K562 (cell line): ENCODE measurements around the gene GET3. TPM values are rescaled to one million over a fixed set of nuclear protein-coding genes. Genes with fewer than 3 reads are reported as not detected.

Experiments
- CEBPZ ChIP-seq: fragments of 150-350 bp; IDR thresholded peaks from 2 replicates; pipeline ENCODE4 v1.6.1; 2014; ENCODE audit warnings: low read depth, mild to moderate bottlenecking, low read length, borderline replicate concordance
- DPF2 ChIP-seq: fragments of 450-650 bp; IDR thresholded peaks from 2 replicates; pipeline ENCODE4 v1.6.1; 2016
- E2F6 ChIP-seq, 2 experiments: IDR thresholded peaks; 2 replicates each; pipeline ENCODE4 v1.6.1; 2011; ENCODE audit warnings: borderline replicate concordance in 1 of 2, control low read depth in 1 of 2, low read depth in 1 of 2, low read length in 1 of 2, mild to moderate bottlenecking in 1 of 2, mixed read lengths in 1 of 2, moderate library complexity in 1 of 2; ENCODE audit not compliant: insufficient read depth in 1 of 2, insufficient read length in 1 of 2, poor library complexity in 1 of 2, severe bottlenecking in 1 of 2; ENCODE audit errors: extremely low read depth in 1 of 2
- GATA2 ChIP-seq: sonication (generic); formaldehyde crosslinking; IDR thresholded peaks from 2 replicates; pipeline ENCODE4 v1.4.0; 2020; ENCODE audit warnings: mild to moderate bottlenecking, missing genetic modification reagents
- HEY1 ChIP-seq: fragments of 250-450 bp; sonication (Bioruptor Pico); IDR thresholded peaks from 2 replicates; pipeline ENCODE4 v1.5.0; 2020; ENCODE audit warnings: mild to moderate bottlenecking, moderate library complexity, borderline replicate concordance
- MGA ChIP-seq: fragments of 450-650 bp; IDR thresholded peaks from 2 replicates; pipeline ENCODE4 v1.6.1; 2016; ENCODE audit warnings: mild to moderate bottlenecking, moderate library complexity
- RCOR1 ChIP-seq, 2 experiments: IDR thresholded peaks; 2 replicates each; pipeline ENCODE4 v1.6.1; 2012; ENCODE audit warnings: low read depth in 2 of 2, low read length in 2 of 2, borderline replicate concordance in 1 of 2, improper control_type of control experiment in 1 of 2
- SAFB ChIP-seq: fragments of 200-400 bp; formaldehyde crosslinking; IDR thresholded peaks from 2 replicates; pipeline ENCODE4 v1.6.1; 2017; ENCODE audit warnings: low read depth, low read length, borderline replicate concordance
- ZBTB2 ChIP-seq: fragments of 450-650 bp; IDR thresholded peaks from 2 replicates; pipeline ENCODE4 v1.6.1; 2016; ENCODE audit warnings: antibody characterized with exemption
- ZSCAN29 ChIP-seq: fragments of 450-650 bp; IDR thresholded peaks from 2 replicates; pipeline ENCODE4 v1.6.1; 2017
- polyA plus RNA-seq, 8 experiments: library from polyadenylated mRNA; depleted of rRNA in 4 of 8; stranded (reverse) in 5 of 8; unstranded in 3 of 8; fragments of >200 nt; fragmentation: Nextera tagmentation in 2 of 8; fragmentation: Illumina TruSeq in 1 of 8; extraction: Ambion mirVana in 2 of 8; extraction: Trizol in 1 of 8; gene quantifications; 2 replicates each; pipeline versions ENCODE4 v1.2.1 to v1.2.3, GENCODE V29; 2011 to 2014; ENCODE audit warnings: inconsistent platforms in 1 of 8, missing spikeins in 1 of 8
- total RNA-seq, 7 experiments: library from RNA; depleted of rRNA in 6 of 7; stranded (reverse); fragments of >200 nt in 6 of 7; fragmentation: Illumina TruSeq in 2 of 7; extraction: Trizol in 2 of 7; gene quantifications; 2 replicates each; pipeline versions ENCODE4 v1.2.1 to v1.2.3, GENCODE V29; 2011 to 2021; ENCODE audit warnings: low replicate concordance in 1 of 7

GET3 gene
- total and polyA plus RNA-seq, 9 of the 15 experiments (the other 6 are each of a cell fraction or from before 2014, with no cell fraction given): 8.3 to 83.5 (median 51.8) TPM

GRCh38 chr19:12695997-12696365, 41.3 kb upstream of the GET3 start (continued):
- TF ChIP-seq MGA: 0 out of 2 replicates have a peak, but pooled peaks have one; percentile 37
- no peak for TF ChIP-seq ZSCAN29
- TF ChIP-seq GATA2 (CRISPR knock-in tag): no peak
- no peak for TF ChIP-seq DPF2
- TF ChIP-seq RCOR1 (IDR thresholded peaks at IDR 0.05; ENCODE audit: borderline replicate concordance in 1 of 2, low read depth in 2 of 2, low read length in 2 of 2): no peak
- TF ChIP-seq SAFB: no peak
- TF ChIP-seq E2F6 (IDR thresholded peaks at IDR 0.05; ENCODE audit: borderline replicate concordance in 1 of 2, extremely low read depth in 1 of 2, insufficient read depth in 1 of 2, insufficient read length in 1 of 2, low read depth in 1 of 2, low read length in 1 of 2, poor library complexity in 1 of 2, severe bottlenecking in 1 of 2): peak in 1 of 2 experiments; percentile 81
- no peak for TF ChIP-seq HEY1 (CRISPR knock-in tag)
- no peak for TF ChIP-seq ZBTB2
- no peak for TF ChIP-seq CEBPZ
